ENCODE results near the gene ZBTB21. TPM values are rescaled to one million over a fixed set of nuclear protein-coding genes. Genes with fewer than 3 reads are reported as not detected.
"Not testable (repeated sequence)": the region's sequence is repeated elsewhere in the genome, so short reads cannot be mapped to it uniquely, and the experiment has no call there.

The ZBTB21 gene
- total RNA-seq, 1 donor from 2014 or later, result 3.7 TPM

DNA sequence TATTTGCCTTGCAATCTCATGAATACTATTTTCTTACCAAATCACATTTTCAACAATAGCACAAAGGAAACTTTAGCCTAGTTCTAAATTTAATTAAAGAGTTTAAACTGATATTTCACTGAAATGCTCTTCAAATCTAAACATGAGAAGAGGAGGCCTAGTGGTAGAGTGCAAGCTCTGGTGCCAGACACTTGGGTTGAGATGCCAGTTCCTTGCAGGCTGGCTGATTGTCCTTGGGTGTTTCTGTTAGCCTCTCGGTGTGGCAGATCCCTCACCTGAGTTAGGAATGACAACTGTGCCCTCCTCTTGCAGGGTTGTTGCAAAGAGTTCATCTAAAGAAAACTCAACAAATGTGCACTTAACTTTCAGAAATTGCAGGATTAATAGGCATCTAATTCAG lies 12.5 kb downstream of the ZBTB21 start:
- Histone ChIP-seq H3K36me3 (ENCODE audit: control insufficient read depth in 3 of 3, insufficient read depth in 3 of 3, low read length in 3 of 3) (peaks cover 0 to 17% (median 11%) of the 10 kb centered on the region in 3 donors), H3K9me3 (ENCODE audit: control insufficient read depth in 3 of 3, low read length in 3 of 3) (no peaks in the 10 kb centered on the region), H3K4me3 (ENCODE audit: low read length in 3 of 3) (no peak overlapping the region), H3K27ac (ENCODE audit: low read depth, low read length) (no peak overlapping the region), H3K27me3 (ENCODE audit: control insufficient read depth in 3 of 3, insufficient read depth in 3 of 3, low read length in 3 of 3) (no peaks in the 10 kb centered on the region), H3K9ac (ENCODE audit: low read depth in 1 of 3, low read length in 3 of 3) (no peak overlapping the region), H3K4me1 (ENCODE audit: control insufficient read depth in 3 of 3, insufficient read depth in 3 of 3, low read length in 3 of 3) (peaks cover 0 to 5% (median 0%) of the 10 kb centered on the region in 3 donors)

DNA sequence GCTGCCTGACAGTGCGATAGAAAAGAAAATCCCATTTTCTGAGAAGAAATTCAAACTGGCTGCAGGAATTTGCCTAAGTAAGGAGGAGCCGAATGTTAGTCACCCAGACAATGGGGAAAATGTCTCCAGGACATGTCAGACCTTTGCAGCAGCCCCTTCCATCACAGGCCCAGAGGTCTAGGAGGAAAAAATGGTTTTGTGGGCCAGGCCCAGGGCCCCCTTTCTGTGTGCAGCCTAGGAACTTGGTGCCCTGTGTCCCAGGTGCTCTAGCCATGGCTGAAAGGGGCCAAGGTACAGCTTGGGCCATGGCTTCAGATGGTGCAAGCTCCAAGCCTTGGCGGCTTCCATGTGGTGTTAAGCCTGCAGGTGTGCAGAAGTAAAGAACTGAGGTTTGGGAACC lies 14.6 kb downstream of the ZBTB21 start:
- H3K4me3 ChIP-seq (ENCODE audit: low read length in 3 of 3), result no peak overlapping the region
- no peaks in the 10 kb centered on the region for H3K9me3 ChIP-seq (ENCODE audit: control insufficient read depth in 3 of 3, low read length in 3 of 3)
- H3K27ac ChIP-seq (ENCODE audit: low read depth, low read length), result no peak overlapping the region
- no peaks in the 10 kb centered on the region for H3K27me3 ChIP-seq (ENCODE audit: control insufficient read depth in 3 of 3, insufficient read depth in 3 of 3, low read length in 3 of 3)
- H3K36me3 ChIP-seq (ENCODE audit: control insufficient read depth in 3 of 3, insufficient read depth in 3 of 3, low read length in 3 of 3), result peaks cover 8 to 30% (median 29%) of the 10 kb centered on the region in 3 donors
- H3K9ac ChIP-seq (ENCODE audit: low read depth in 1 of 3, low read length in 3 of 3), result no peak overlapping the region
- peaks cover 0 to 5% (median 0%) of the 10 kb centered on the region in 3 donors for H3K4me1 ChIP-seq (ENCODE audit: control insufficient read depth in 3 of 3, insufficient read depth in 3 of 3, low read length in 3 of 3)

DNA sequence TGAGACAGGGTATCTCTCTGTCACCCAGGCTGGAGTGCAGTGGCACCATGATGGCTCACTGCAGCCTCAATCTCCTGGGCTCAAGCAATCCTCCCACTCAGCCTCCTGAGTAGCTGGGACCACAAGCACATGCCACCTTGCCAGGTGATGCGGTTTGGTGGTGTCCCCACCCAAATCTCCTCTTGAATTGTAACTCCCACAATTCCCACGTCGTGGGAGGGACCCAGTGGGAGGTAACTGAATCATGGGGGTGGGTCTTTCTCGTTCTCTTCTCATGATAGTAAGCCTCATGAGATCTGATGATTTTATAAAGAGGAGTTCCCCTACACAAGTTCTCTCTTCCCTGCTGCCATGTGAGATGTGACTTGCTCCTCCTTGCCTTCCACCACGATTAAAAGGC lies 15.5 kb downstream of the ZBTB21 start:
- not testable (repeated sequence) for H3K4me1 ChIP-seq (ENCODE audit: control insufficient read depth in 3 of 3, insufficient read depth in 3 of 3, low read length in 3 of 3); H3K9ac ChIP-seq (ENCODE audit: low read depth in 1 of 3, low read length in 3 of 3); H3K4me3 ChIP-seq (ENCODE audit: low read length in 3 of 3); H3K27ac ChIP-seq (ENCODE audit: low read depth, low read length); H3K9me3 ChIP-seq (ENCODE audit: control insufficient read depth in 3 of 3, low read length in 3 of 3); H3K27me3 ChIP-seq (ENCODE audit: control insufficient read depth in 3 of 3, insufficient read depth in 3 of 3, low read length in 3 of 3)
- H3K36me3 ChIP-seq (ENCODE audit: control insufficient read depth in 3 of 3, insufficient read depth in 3 of 3, low read length in 3 of 3), result peaks cover 8 to 30% (median 29%) of the 10 kb centered on the region in 3 donors

DNA sequence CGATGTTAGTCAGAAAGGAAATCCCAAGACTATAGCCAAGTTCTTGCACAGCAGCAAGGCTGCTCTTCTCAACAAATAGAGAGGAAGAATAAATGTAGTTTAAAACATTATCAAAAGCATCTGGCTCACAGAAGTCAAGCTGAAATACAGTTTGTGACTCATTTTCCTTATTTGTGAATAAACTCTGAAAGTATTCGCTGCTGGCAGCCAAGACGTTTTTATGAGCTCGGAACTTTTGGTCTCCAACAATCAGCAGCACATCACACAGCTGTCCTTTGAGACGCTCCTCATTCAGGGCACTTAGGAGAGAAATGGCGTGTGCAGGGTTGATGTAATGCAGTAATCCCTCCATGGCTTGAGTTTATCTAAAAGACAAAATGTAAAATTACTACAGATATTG lies 16.4 kb downstream of the ZBTB21 start:
- Histone ChIP-seq H3K9me3 (ENCODE audit: control insufficient read depth in 3 of 3, low read length in 3 of 3) (no peaks in the 10 kb centered on the region), H3K36me3 (ENCODE audit: control insufficient read depth in 3 of 3, insufficient read depth in 3 of 3, low read length in 3 of 3) (peaks cover 8 to 30% (median 29%) of the 10 kb centered on the region in 3 donors), H3K4me3 (ENCODE audit: low read length in 3 of 3) (no peak overlapping the region), H3K27me3 (ENCODE audit: control insufficient read depth in 3 of 3, insufficient read depth in 3 of 3, low read length in 3 of 3) (no peaks in the 10 kb centered on the region), H3K9ac (ENCODE audit: low read depth in 1 of 3, low read length in 3 of 3) (no peak overlapping the region), H3K27ac (ENCODE audit: low read depth, low read length) (peak overlapping the region; percentile 23), H3K4me1 (ENCODE audit: control insufficient read depth in 3 of 3, insufficient read depth in 3 of 3, low read length in 3 of 3) (peaks cover 0 to 5% (median 0%) of the 10 kb centered on the region in 3 donors)

DNA sequence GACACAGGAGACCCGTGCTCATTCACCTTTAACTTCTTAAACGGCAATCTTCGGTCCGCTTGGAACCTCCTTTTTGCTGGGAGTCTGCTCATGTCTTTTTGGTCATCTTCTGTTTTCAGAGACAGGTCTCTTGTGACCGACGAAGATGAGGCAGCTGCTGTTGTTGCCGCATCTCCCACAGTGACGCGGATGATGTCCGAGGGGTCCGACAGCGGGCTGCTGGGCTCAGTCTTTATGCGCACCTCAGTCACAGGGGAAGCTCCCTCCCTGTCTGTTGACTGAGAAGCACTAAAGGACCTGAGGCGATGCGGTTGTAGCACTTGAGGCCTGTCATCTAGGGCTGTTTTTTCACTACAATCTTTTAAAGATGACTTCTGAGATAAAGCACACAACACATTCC lies 17.6 kb downstream of the ZBTB21 start:
- Histone ChIP-seq H3K9me3 (ENCODE audit: control insufficient read depth in 3 of 3, low read length in 3 of 3) (no peaks in the 10 kb centered on the region), H3K27ac (ENCODE audit: low read depth, low read length) (no peak overlapping the region), H3K4me3 (ENCODE audit: low read length in 3 of 3) (no peak overlapping the region), H3K36me3 (ENCODE audit: control insufficient read depth in 3 of 3, insufficient read depth in 3 of 3, low read length in 3 of 3) (peaks cover 8 to 30% (median 29%) of the 10 kb centered on the region in 3 donors), H3K27me3 (ENCODE audit: control insufficient read depth in 3 of 3, insufficient read depth in 3 of 3, low read length in 3 of 3) (no peaks in the 10 kb centered on the region), H3K4me1 (ENCODE audit: control insufficient read depth in 3 of 3, insufficient read depth in 3 of 3, low read length in 3 of 3) (peaks cover 0 to 2% (median 0%) of the 10 kb centered on the region in 3 donors), H3K9ac (ENCODE audit: low read depth in 1 of 3, low read length in 3 of 3) (no peak overlapping the region)

DNA sequence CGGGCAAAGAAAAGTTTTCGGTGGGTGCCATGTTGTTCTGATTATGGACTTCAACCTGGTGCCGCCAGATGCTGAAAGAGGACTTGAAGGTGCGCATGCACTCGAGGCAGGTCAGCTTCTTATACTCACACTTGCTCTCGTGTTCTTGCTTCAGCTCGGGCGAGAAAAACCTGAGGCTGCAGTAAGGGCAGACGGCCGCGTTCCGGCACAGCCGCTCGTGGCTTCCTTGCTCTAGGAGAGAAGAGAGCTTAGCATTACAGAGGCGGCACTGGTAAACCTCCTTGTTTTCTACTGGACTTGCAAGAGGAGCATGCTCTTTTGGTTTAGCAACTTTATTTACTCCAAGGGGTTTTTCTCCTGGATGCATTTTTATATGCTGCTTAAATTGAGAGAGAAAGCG lies 18.5 kb downstream of the ZBTB21 start:
- peaks cover 8 to 30% (median 29%) of the 10 kb centered on the region in 3 donors for H3K36me3 ChIP-seq (ENCODE audit: control insufficient read depth in 3 of 3, insufficient read depth in 3 of 3, low read length in 3 of 3)

DNA sequence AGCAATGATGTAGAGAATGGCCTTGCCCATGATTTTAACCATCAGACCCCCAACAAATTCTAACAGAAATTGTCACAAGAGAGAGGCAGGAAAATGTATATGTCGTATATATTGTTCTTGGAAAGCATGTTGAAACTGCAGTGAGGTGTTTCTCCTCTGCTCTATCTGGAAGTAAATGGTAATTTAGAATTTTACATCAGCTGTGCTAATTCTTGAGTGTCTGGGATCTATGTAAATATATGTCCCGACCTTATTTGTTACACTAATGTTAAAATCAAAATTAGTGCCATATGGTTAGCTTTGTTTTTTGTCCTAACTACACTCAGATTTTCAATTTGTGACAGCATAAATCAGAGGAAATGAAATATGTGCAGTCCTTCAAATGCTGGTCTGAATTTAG lies 20.5 kb downstream of the ZBTB21 start:
- Histone ChIP-seq H3K36me3 (ENCODE audit: control insufficient read depth in 3 of 3, insufficient read depth in 3 of 3, low read length in 3 of 3) (peaks cover 8 to 30% (median 29%) of the 10 kb centered on the region in 3 donors), H3K27me3 (ENCODE audit: control insufficient read depth in 3 of 3, insufficient read depth in 3 of 3, low read length in 3 of 3) (no peaks in the 10 kb centered on the region), H3K4me1 (ENCODE audit: control insufficient read depth in 3 of 3, insufficient read depth in 3 of 3, low read length in 3 of 3) (no peaks in the 10 kb centered on the region), H3K27ac (ENCODE audit: low read depth, low read length) (no peak overlapping the region), H3K9me3 (ENCODE audit: control insufficient read depth in 3 of 3, low read length in 3 of 3) (no peaks in the 10 kb centered on the region), H3K9ac (ENCODE audit: low read depth in 1 of 3, low read length in 3 of 3) (no peak overlapping the region), H3K4me3 (ENCODE audit: low read length in 3 of 3) (no peak overlapping the region)

More for the DNA sequence above, 18.5 kb downstream of the ZBTB21 start:
- H3K27me3 ChIP-seq (ENCODE audit: control insufficient read depth in 3 of 3, insufficient read depth in 3 of 3, low read length in 3 of 3), result no peaks in the 10 kb centered on the region
- no peak overlapping the region for H3K4me3 ChIP-seq (ENCODE audit: low read length in 3 of 3)
- no peaks in the 10 kb centered on the region for H3K4me1 ChIP-seq (ENCODE audit: control insufficient read depth in 3 of 3, insufficient read depth in 3 of 3, low read length in 3 of 3)
- no peaks in the 10 kb centered on the region for H3K9me3 ChIP-seq (ENCODE audit: control insufficient read depth in 3 of 3, low read length in 3 of 3)
- H3K9ac ChIP-seq (ENCODE audit: low read depth in 1 of 3, low read length in 3 of 3), result no peak overlapping the region
- H3K27ac ChIP-seq (ENCODE audit: low read depth, low read length), result no peak overlapping the region

DNA sequence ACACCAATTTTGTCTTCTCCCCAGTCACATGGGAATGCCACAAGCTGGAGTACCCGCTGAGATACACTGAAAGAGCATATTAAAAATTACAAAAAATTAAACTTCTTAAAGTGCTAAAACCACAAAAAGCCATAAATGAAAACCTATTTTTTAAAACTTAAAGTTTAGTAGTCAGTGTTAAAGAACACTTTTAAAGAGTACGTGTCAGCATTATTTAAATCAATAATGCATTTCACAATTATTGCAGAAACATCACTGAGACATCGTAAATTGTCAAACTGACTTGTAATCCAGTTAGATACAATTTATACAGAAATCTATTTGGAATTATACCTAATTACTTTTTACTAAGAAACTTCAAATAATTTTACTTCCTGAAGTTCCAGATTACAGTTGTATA lies 22.9 kb downstream of the ZBTB21 start:
- Histone ChIP-seq H3K27ac (ENCODE audit: low read depth, low read length) (no peak overlapping the region), H3K4me3 (ENCODE audit: low read length in 3 of 3) (no peak overlapping the region), H3K9ac (ENCODE audit: low read depth in 1 of 3, low read length in 3 of 3) (no peak overlapping the region), H3K9me3 (ENCODE audit: control insufficient read depth in 3 of 3, low read length in 3 of 3) (no peaks in the 10 kb centered on the region), H3K27me3 (ENCODE audit: control insufficient read depth in 3 of 3, insufficient read depth in 3 of 3, low read length in 3 of 3) (no peaks in the 10 kb centered on the region), H3K36me3 (ENCODE audit: control insufficient read depth in 3 of 3, insufficient read depth in 3 of 3, low read length in 3 of 3) (peaks cover 8 to 16% (median 15%) of the 10 kb centered on the region in 3 donors), H3K4me1 (ENCODE audit: control insufficient read depth in 3 of 3, insufficient read depth in 3 of 3, low read length in 3 of 3) (no peaks in the 10 kb centered on the region)

DNA sequence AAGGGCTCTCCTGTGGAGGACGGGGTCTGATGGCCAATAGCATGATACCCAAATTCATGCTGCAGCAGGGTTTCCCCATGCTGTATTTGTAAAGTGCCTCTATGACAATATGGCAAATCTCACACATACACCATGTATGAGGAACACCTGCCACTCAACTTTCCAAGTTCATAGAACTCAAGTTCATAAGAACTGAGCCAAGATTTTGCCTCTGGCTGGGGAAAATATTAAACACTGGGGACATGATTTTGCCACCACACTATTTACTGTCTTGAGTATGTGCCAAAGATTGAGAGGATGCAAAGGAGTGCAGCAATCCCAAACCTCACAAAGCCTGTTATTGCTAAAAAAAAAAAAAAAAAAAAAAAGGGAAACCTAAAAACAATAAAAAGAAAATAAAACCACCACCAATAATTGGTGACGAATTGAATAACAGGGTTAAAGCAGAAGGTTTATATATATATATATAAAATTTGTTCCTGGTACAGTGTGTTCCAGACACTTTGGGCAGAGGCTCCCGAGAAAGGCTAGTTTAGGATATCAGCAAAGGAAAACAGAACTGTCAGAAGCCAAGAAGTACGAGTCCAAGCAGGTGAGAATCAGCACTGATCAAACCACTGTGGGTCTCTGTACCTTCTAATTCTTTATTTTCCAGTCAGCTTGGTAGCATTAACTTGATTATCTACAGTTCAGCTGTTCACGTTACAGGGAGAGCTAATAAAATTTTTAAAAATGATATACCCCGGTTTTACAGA lies 24.3 kb downstream of the ZBTB21 start:
- no peak overlapping the region for H3K9ac ChIP-seq (ENCODE audit: low read depth in 1 of 3, low read length in 3 of 3)
- no peaks in the 10 kb centered on the region for H3K27me3 ChIP-seq (ENCODE audit: control insufficient read depth in 3 of 3, insufficient read depth in 3 of 3, low read length in 3 of 3)
- H3K4me3 ChIP-seq (ENCODE audit: low read length in 3 of 3), result no peak overlapping the region
- peaks cover 0 to 1% (median 1%) of the 10 kb centered on the region in 3 donors for H3K36me3 ChIP-seq (ENCODE audit: control insufficient read depth in 3 of 3, insufficient read depth in 3 of 3, low read length in 3 of 3)
- H3K4me1 ChIP-seq (ENCODE audit: control insufficient read depth in 3 of 3, insufficient read depth in 3 of 3, low read length in 3 of 3), result no peaks in the 10 kb centered on the region
- no peaks in the 10 kb centered on the region for H3K9me3 ChIP-seq (ENCODE audit: control insufficient read depth in 3 of 3, low read length in 3 of 3)
- no peak overlapping the region for H3K27ac ChIP-seq (ENCODE audit: low read depth, low read length)

DNA sequence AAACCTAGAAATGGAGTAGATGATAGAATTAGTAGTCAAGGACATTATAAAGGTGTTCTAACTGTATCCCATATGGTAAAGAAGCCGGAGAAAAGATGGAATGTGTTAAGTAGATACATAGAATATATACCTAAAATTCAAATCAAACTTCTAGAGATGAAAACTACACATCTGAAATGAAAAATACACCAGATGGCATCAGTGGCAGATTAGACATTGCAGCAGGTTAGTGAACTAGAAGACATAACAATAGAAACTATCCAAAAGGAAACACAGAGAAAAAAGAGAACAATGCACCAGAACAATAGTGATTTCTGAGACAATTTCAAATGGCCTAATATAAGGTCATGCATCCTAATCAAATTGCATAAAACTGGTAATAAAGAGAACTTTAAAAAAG lies 26.9 kb downstream of the ZBTB21 start:
- H3K4me3 ChIP-seq (ENCODE audit: low read length in 3 of 3), result no peak overlapping the region
- H3K9me3 ChIP-seq (ENCODE audit: control insufficient read depth in 3 of 3, low read length in 3 of 3), result no peaks in the 10 kb centered on the region
- no peaks in the 10 kb centered on the region for H3K36me3 ChIP-seq (ENCODE audit: control insufficient read depth in 3 of 3, insufficient read depth in 3 of 3, low read length in 3 of 3)
- no peaks in the 10 kb centered on the region for H3K27me3 ChIP-seq (ENCODE audit: control insufficient read depth in 3 of 3, insufficient read depth in 3 of 3, low read length in 3 of 3)
- no peak overlapping the region for H3K9ac ChIP-seq (ENCODE audit: low read depth in 1 of 3, low read length in 3 of 3)
- no peaks in the 10 kb centered on the region for H3K4me1 ChIP-seq (ENCODE audit: control insufficient read depth in 3 of 3, insufficient read depth in 3 of 3, low read length in 3 of 3)
- H3K27ac ChIP-seq (ENCODE audit: low read depth, low read length), result no peak overlapping the region

All from skeletal muscle tissue (tissue), 4 donors.